ENCODE data around the gene RBBP8.
"Not testable (repeated sequence)": the region's sequence is repeated elsewhere in the genome, so short reads cannot be mapped to it uniquely, and the experiment has no call there.

RBBP8 gene

GRCh38 chr18:22933206-22933965 lies at the start of gene RBBP8:
Gene RBBP8 (plus strand): TSS chr18:22933328. CDS start chr18:22936852, 3,524 bp downstream.
- H3K4me3 Mint-ChIP-seq, result peak within 1 kb of the TSS; percentile 97
- H3K9me3 Mint-ChIP-seq, result no peaks in the 10 kb centered on the region
- peaks cover 30% of the 10 kb centered on the region for H3K4me1 Mint-ChIP-seq (ENCODE audit: low read depth)
- no peaks in the 10 kb centered on the region for H3K27me3 Mint-ChIP-seq (ENCODE audit: low read depth)
- H3K36me3 Mint-ChIP-seq (ENCODE audit: low read depth), result peaks cover 9% of the 10 kb centered on the region
- H3K27ac Mint-ChIP-seq, result peak within 1 kb of the TSS; percentile 96

GRCh38 chr18:22883827-22884226 lies 49.3 kb upstream of the RBBP8 start:
- no peak overlapping the region for H3K27ac Mint-ChIP-seq
- peaks cover 28% of the 10 kb centered on the region for H3K27me3 Mint-ChIP-seq (ENCODE audit: low read depth)
- H3K4me3 Mint-ChIP-seq, result no peak overlapping the region
- no peaks in the 10 kb centered on the region for H3K9me3 Mint-ChIP-seq
- no peaks in the 10 kb centered on the region for H3K4me1 Mint-ChIP-seq (ENCODE audit: low read depth)
- H3K36me3 Mint-ChIP-seq (ENCODE audit: low read depth), result no peaks in the 10 kb centered on the region

- not testable (repeated sequence) for H3K4me3 Mint-ChIP-seq; H3K9me3 Mint-ChIP-seq; H3K27ac Mint-ChIP-seq; H3K4me1 Mint-ChIP-seq (ENCODE audit: low read depth); H3K36me3 Mint-ChIP-seq (ENCODE audit: low read depth)
- H3K27me3 Mint-ChIP-seq (ENCODE audit: low read depth), result peaks cover 21% of the 10 kb centered on the region
Observed at GRCh38 chr18:22885694-22886093, 47.4 kb upstream of the RBBP8 start.

- Mint-ChIP-seq H3K27me3 (ENCODE audit: low read depth) (peaks cover 24% of the 10 kb centered on the region), H3K36me3 (ENCODE audit: low read depth) (no peaks in the 10 kb centered on the region), H3K4me3 (no peak overlapping the region), H3K4me1 (ENCODE audit: low read depth) (no peaks in the 10 kb centered on the region), H3K27ac (no peak overlapping the region), H3K9me3 (peaks cover 7% of the 10 kb centered on the region)
Observed at GRCh38 chr18:22899421-22899820, 33.7 kb upstream of the RBBP8 start.

GRCh38 chr18:22900558-22901238 lies 32.4 kb upstream of the RBBP8 start:
- peaks cover 7% of the 10 kb centered on the region for H3K9me3 Mint-ChIP-seq
- H3K4me3 Mint-ChIP-seq, result no peak overlapping the region
- no peaks in the 10 kb centered on the region for H3K36me3 Mint-ChIP-seq (ENCODE audit: low read depth)
- H3K4me1 Mint-ChIP-seq (ENCODE audit: low read depth), result no peaks in the 10 kb centered on the region
- no peak overlapping the region for H3K27ac Mint-ChIP-seq
- H3K27me3 Mint-ChIP-seq (ENCODE audit: low read depth), result peaks cover 20% of the 10 kb centered on the region

GRCh38 chr18:22902093-22902492 lies 31.0 kb upstream of the RBBP8 start:
- no peaks in the 10 kb centered on the region for H3K4me1 Mint-ChIP-seq (ENCODE audit: low read depth)
- H3K27me3 Mint-ChIP-seq (ENCODE audit: low read depth), result peaks cover 26% of the 10 kb centered on the region
- H3K9me3 Mint-ChIP-seq, result peaks cover 7% of the 10 kb centered on the region
- no peak overlapping the region for H3K4me3 Mint-ChIP-seq
- H3K27ac Mint-ChIP-seq, result no peak overlapping the region
- no peaks in the 10 kb centered on the region for H3K36me3 Mint-ChIP-seq (ENCODE audit: low read depth)

- H3K36me3 Mint-ChIP-seq (ENCODE audit: low read depth); H3K4me3 Mint-ChIP-seq; H3K4me1 Mint-ChIP-seq (ENCODE audit: low read depth); H3K27ac Mint-ChIP-seq; H3K9me3 Mint-ChIP-seq: not testable (repeated sequence)
- peaks cover 21% of the 10 kb centered on the region for H3K27me3 Mint-ChIP-seq (ENCODE audit: low read depth)
Observed at GRCh38 chr18:22903248-22903647, 29.9 kb upstream of the RBBP8 start.

- Mint-ChIP-seq H3K36me3 (ENCODE audit: low read depth) (no peaks in the 10 kb centered on the region), H3K27me3 (ENCODE audit: low read depth) (peaks cover 15% of the 10 kb centered on the region), H3K4me3 (no peak overlapping the region), H3K4me1 (ENCODE audit: low read depth) (no peaks in the 10 kb centered on the region), H3K27ac (no peak overlapping the region), H3K9me3 (no peaks in the 10 kb centered on the region)
Observed at GRCh38 chr18:22912149-22912548, 21.0 kb upstream of the RBBP8 start.

GRCh38 chr18:22912835-22913234 lies 20.3 kb upstream of the RBBP8 start:
- Mint-ChIP-seq H3K27me3 (ENCODE audit: low read depth) (peaks cover 18% of the 10 kb centered on the region), H3K4me3 (no peak overlapping the region), H3K4me1 (ENCODE audit: low read depth) (no peaks in the 10 kb centered on the region), H3K27ac (no peak overlapping the region), H3K36me3 (ENCODE audit: low read depth) (no peaks in the 10 kb centered on the region), H3K9me3 (no peaks in the 10 kb centered on the region)

- Mint-ChIP-seq H3K27me3 (ENCODE audit: low read depth) (peaks cover 18% of the 10 kb centered on the region), H3K27ac (no peak overlapping the region), H3K4me3 (no peak overlapping the region), H3K9me3 (no peaks in the 10 kb centered on the region), H3K36me3 (ENCODE audit: low read depth) (no peaks in the 10 kb centered on the region), H3K4me1 (ENCODE audit: low read depth) (no peaks in the 10 kb centered on the region)
Observed at GRCh38 chr18:22913861-22914260, 19.3 kb upstream of the RBBP8 start.

- Mint-ChIP-seq H3K4me1 (ENCODE audit: low read depth) (no peaks in the 10 kb centered on the region), H3K27me3 (ENCODE audit: low read depth) (peaks cover 15% of the 10 kb centered on the region), H3K27ac (no peak overlapping the region), H3K9me3 (no peaks in the 10 kb centered on the region), H3K4me3 (no peak overlapping the region), H3K36me3 (ENCODE audit: low read depth) (no peaks in the 10 kb centered on the region)
Observed at GRCh38 chr18:22914633-22915032, 18.5 kb upstream of the RBBP8 start.

GRCh38 chr18:22915337-22915736 lies 17.8 kb upstream of the RBBP8 start:
- Mint-ChIP-seq H3K4me1 (ENCODE audit: low read depth) (no peaks in the 10 kb centered on the region), H3K4me3 (no peak overlapping the region), H3K27ac (no peak overlapping the region), H3K9me3 (no peaks in the 10 kb centered on the region), H3K36me3 (ENCODE audit: low read depth) (no peaks in the 10 kb centered on the region), H3K27me3 (ENCODE audit: low read depth) (peaks cover 14% of the 10 kb centered on the region)

- Mint-ChIP-seq H3K4me3 (no peak overlapping the region), H3K36me3 (ENCODE audit: low read depth) (no peaks in the 10 kb centered on the region), H3K4me1 (ENCODE audit: low read depth) (no peaks in the 10 kb centered on the region), H3K27ac (no peak overlapping the region), H3K27me3 (ENCODE audit: low read depth) (peaks cover 29% of the 10 kb centered on the region), H3K9me3 (no peaks in the 10 kb centered on the region)
Observed at GRCh38 chr18:22921772-22922171, 11.4 kb upstream of the RBBP8 start.

GRCh38 chr18:22924589-22924988 lies 8.5 kb upstream of the RBBP8 start:
- Mint-ChIP-seq H3K27ac (no peak overlapping the region), H3K9me3 (no peaks in the 10 kb centered on the region), H3K36me3 (ENCODE audit: low read depth) (no peaks in the 10 kb centered on the region), H3K27me3 (ENCODE audit: low read depth) (peaks cover 29% of the 10 kb centered on the region), H3K4me1 (ENCODE audit: low read depth) (no peaks in the 10 kb centered on the region), H3K4me3 (no peak overlapping the region)

GRCh38 chr18:22926454-22926853 lies 6.7 kb upstream of the RBBP8 start:
- no peaks in the 10 kb centered on the region for H3K4me1 Mint-ChIP-seq (ENCODE audit: low read depth)
- H3K9me3 Mint-ChIP-seq, result no peaks in the 10 kb centered on the region
- H3K36me3 Mint-ChIP-seq (ENCODE audit: low read depth), result no peaks in the 10 kb centered on the region
- no peak overlapping the region for H3K4me3 Mint-ChIP-seq
- no peak overlapping the region for H3K27ac Mint-ChIP-seq
- peaks cover 18% of the 10 kb centered on the region for H3K27me3 Mint-ChIP-seq (ENCODE audit: low read depth)

All from T-helper 1 cell treated with Interleukin-12 subunit alpha and Interleukin-12 subunit beta and Interleukin-4 antibody, amounts not matched to agents 30 μg/mL and 1 μg/mL, for 36 hours (primary cell).